GM06990 (cell line): ENCODE measurements around the gene CEP250.

Experiments used
- DNase-seq: peaks from one replicate; pipeline ENCODE4 v3.0.0-alpha.2; 2011; ENCODE audit not compliant: insufficient read length; ENCODE audit errors: extremely low read depth
- H3K27me3 ChIP-seq: replicated peaks from 2 replicates; pipeline ENCODE4 v1.6.0; 2011; ENCODE audit warnings: low read length; ENCODE audit not compliant: control insufficient read depth, insufficient read depth
- H3K36me3 ChIP-seq: 2 replicates; pipeline ENCODE4 v1.5.1; 2011; ENCODE audit warnings: low read length; ENCODE audit not compliant: control insufficient read depth, insufficient read depth
- H3K4me3 ChIP-seq: replicated peaks from 2 replicates; pipeline ENCODE4 v1.5.1; 2011; ENCODE audit warnings: low read depth, mild to moderate bottlenecking, control low read depth, low read length
- TF ChIP-seq, protein P1 (sequence below): IDR thresholded peaks from 2 replicates; pipeline ENCODE4 v1.5.1; 2011; ENCODE audit warnings: low read length, control low read depth, mild to moderate bottlenecking, inconsistent platforms; ENCODE audit not compliant: insufficient read depth, poor library complexity, severe bottlenecking

Gene CEP250

GRCh38 chr20:35489717-35490116 lies 34.3 kb downstream of the CEP250 start:
- H3K4me3 ChIP-seq: peak overlapping the region; percentile 83
- peaks cover 11% of the 10 kb centered on the region for H3K36me3 ChIP-seq
- H3K27me3 ChIP-seq: no peaks in the 10 kb centered on the region
- DNase-seq: no peak
- TF ChIP-seq, protein P1, sequence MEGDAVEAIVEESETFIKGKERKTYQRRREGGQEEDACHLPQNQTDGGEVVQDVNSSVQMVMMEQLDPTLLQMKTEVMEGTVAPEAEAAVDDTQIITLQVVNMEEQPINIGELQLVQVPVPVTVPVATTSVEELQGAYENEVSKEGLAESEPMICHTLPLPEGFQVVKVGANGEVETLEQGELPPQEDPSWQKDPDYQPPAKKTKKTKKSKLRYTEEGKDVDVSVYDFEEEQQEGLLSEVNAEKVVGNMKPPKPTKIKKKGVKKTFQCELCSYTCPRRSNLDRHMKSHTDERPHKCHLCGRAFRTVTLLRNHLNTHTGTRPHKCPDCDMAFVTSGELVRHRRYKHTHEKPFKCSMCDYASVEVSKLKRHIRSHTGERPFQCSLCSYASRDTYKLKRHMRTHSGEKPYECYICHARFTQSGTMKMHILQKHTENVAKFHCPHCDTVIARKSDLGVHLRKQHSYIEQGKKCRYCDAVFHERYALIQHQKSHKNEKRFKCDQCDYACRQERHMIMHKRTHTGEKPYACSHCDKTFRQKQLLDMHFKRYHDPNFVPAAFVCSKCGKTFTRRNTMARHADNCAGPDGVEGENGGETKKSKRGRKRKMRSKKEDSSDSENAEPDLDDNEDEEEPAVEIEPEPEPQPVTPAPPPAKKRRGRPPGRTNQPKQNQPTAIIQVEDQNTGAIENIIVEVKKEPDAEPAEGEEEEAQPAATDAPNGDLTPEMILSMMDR: no peak

DNA sequence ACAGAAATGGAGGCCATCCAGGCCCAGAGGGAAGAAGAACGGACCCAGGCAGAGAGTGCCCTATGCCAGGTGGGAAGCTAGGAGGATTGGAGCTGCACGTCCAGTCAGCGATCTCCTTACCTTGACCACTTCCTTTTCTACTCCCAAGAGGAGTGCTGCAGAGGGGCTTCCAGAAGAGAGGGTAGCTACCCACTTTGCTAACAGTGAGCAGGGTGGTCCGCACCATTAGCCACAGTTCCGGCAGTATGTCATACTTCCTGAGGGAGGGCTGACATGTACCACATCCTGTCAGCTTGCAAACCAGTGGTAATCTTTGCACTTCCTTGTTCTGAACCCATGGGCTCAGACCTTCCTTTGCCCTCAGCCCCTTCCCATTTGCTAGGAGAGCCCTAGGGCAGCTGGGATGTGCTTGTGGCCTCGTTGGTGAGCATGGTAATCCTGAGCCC lies 35.4 kb downstream of the CEP250 start:
- H3K4me3 ChIP-seq: peak overlapping the region; percentile 83

DNA sequence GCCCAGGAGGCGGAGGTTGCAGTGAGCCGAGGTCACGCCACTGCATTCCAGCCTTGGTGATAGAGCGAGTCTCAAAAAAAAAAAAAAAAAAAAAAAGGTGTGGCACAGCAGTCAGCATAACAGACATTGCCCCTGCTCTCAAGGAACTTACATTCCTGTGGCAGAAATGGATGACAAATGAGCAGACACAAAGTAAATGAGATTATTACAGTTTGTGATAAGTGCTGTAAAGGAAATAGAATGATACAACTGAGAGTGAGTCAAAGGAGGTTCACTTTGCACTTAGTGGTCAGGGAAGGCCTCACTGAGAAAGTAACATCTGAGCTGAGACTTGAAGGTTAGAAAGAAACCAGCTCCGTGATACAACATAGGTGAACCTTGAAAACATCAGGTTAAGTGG lies 36.4 kb downstream of the CEP250 start:
- Histone ChIP-seq H3K4me3 (peak overlapping the region; percentile 83), H3K27me3 (no peaks in the 10 kb centered on the region), H3K36me3 (peaks cover 13% of the 10 kb centered on the region)
- TF ChIP-seq, protein P1: no peak
- no peak for DNase-seq

More for the DNA sequence above, 35.4 kb downstream of the CEP250 start:
- no peaks in the 10 kb centered on the region for H3K27me3 ChIP-seq
- TF ChIP-seq, protein P1: no peak
- peak; percentile 55 for DNase-seq
- peaks cover 11% of the 10 kb centered on the region for H3K36me3 ChIP-seq

DNA sequence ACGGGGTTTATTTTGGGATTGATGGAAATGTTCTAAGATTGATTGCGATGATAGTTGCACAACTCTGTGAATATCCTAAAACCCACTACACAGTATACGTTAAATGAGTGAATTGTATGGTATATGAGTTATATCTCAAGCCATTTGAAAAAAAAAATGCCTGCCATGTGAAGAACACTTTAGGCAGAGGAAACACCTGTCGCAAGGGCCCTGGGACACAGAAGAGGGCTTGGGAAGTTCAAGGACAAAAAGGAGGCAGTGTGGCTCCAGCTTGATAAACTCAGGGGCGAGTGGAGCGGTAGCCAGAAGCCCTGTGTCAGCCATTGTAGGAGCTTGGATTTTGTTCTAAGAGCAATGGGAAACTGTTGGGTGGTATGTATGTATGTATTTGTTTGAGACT lies 37.0 kb downstream of the CEP250 start:
- Histone ChIP-seq H3K27me3 (no peaks in the 10 kb centered on the region), H3K36me3 (peaks cover 15% of the 10 kb centered on the region), H3K4me3 (no peak overlapping the region)
- no peak for DNase-seq
- TF ChIP-seq, protein P1: no peak

- DNase-seq: no peak
- H3K36me3 ChIP-seq: peaks cover 34% of the 10 kb centered on the region
These were observed 41.1 kb downstream of the CEP250 start for GRCh38 chr20:35496481-35496880.

DNA sequence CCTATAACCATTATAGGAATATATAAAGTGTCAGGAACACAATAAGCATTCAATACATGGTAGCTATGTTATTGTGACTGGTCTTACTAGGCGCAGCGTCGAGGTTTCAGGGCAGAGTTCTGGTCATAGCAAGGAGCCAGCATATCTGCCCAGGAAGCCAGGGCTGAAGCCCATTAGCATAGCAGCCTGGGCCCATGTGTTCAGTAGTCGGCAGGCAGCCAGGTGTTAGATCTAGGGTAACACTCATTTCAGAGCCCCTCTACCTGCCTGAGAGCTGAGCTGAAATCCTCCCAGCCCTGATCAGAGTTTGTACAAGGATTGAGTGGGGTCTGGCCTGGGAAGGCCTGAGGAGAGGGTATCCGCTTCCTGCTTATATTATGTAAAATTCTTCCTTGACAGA lies 41.9 kb downstream of the CEP250 start:
- DNase-seq: no peak
- no peaks in the 10 kb centered on the region for H3K27me3 ChIP-seq
- no peak overlapping the region for H3K4me3 ChIP-seq
- H3K36me3 ChIP-seq: peaks cover 36% of the 10 kb centered on the region
- TF ChIP-seq, protein P1: no peak

More at GRCh38 chr20:35496481-35496880, 41.1 kb downstream of the CEP250 start:
- Histone ChIP-seq H3K27me3 (no peaks in the 10 kb centered on the region), H3K4me3 (no peak overlapping the region)
- TF ChIP-seq, protein P1: no peak
